ENCODE results near the gene GARIN5B. TPM values are rescaled to one million over a fixed set of nuclear protein-coding genes. Genes with fewer than 3 reads are reported as not detected.
"Not testable (repeated sequence)": the region's sequence is repeated elsewhere in the genome, so short reads cannot be mapped to it uniquely, and the experiment has no call there.

GARIN5B gene
- total RNA-seq, 1 experiment from 2014 or later = not detected

- TF ChIP-seq NR1H2 (CRISPR knock-in tag; IDR thresholded peaks at IDR 0.05) (no peak), ARID4B (CRISPR knock-in tag; IDR thresholded peaks at IDR 0.05; ENCODE audit: borderline replicate concordance) (peak; percentile 75; the same call in 1 of the 2 replicates), MXD4 (CRISPR knock-in tag; IDR thresholded peaks at IDR 0.05; ENCODE audit: borderline replicate concordance) (no peak), JUN (CRISPR knock-in tag; IDR thresholded peaks at IDR 0.05) (0 out of 2 replicates have a peak, but pooled peaks have one; percentile 2), TEAD1 (CRISPR knock-in tag; IDR thresholded peaks at IDR 0.05) (peak; percentile 40; the same call in 1 of the 2 replicates), ZBTB21 (CRISPR knock-in tag; IDR thresholded peaks at IDR 0.05; ENCODE audit: borderline replicate concordance) (peak; percentile 94), MLX (CRISPR knock-in tag; IDR thresholded peaks at IDR 0.05) (no peak), GRHL2 (CRISPR knock-in tag; IDR thresholded peaks at IDR 0.05; ENCODE audit: insufficient replicate concordance, severe bottlenecking) (no peak), MAX (CRISPR knock-in tag; IDR thresholded peaks at IDR 0.05) (peak; percentile 100), NFATC4 (CRISPR knock-in tag; IDR thresholded peaks at IDR 0.05) (0 out of 2 replicates have a peak, but pooled peaks have one; percentile 76), TP53 (CRISPR knock-in tag; IDR thresholded peaks at IDR 0.05) (peak; percentile 95), ZNF219 (CRISPR knock-in tag; IDR thresholded peaks at IDR 0.05; ENCODE audit: borderline replicate concordance) (no peak), ATF1 (CRISPR knock-in tag; IDR thresholded peaks at IDR 0.05) (no peak), NR3C1 (CRISPR knock-in tag; conservative IDR thresholded peaks at IDR 0.05; ENCODE audit: low read depth) (0 out of 2 replicates have a peak, but pooled peaks have one; percentile 1), SOX15 (CRISPR knock-in tag; IDR thresholded peaks at IDR 0.05) (no peak)
These were observed 44.9 kb upstream of the GARIN5B start (continued) for GRCh38 chr19:55407800-55408532.

- TF ChIP-seq ZMAT4 (CRISPR knock-in tag; IDR thresholded peaks at IDR 0.05) = peak; percentile 47; the same call in 1 of the 2 replicates
- peak; percentile 89; the same call in 1 of the 2 replicates for TF ChIP-seq RORB (CRISPR knock-in tag; IDR thresholded peaks at IDR 0.05)
- TF ChIP-seq JUN (CRISPR knock-in tag; IDR thresholded peaks at IDR 0.05) = peak; percentile 10; the same call in 1 of the 2 replicates
- TF ChIP-seq ZNF416 (CRISPR knock-in tag; IDR thresholded peaks at IDR 0.05) = peak; percentile 92
- 0 out of 2 replicates have a peak, but pooled peaks have one; percentile 83 for TF ChIP-seq STAT6 (CRISPR knock-in tag; conservative IDR thresholded peaks at IDR 0.05; ENCODE audit: low read depth)
- TF ChIP-seq EMX1 (CRISPR knock-in tag; IDR thresholded peaks at IDR 0.05) = peak; percentile 84; the same call in 1 of the 2 replicates
- TF ChIP-seq SMAD3 (CRISPR knock-in tag; IDR thresholded peaks at IDR 0.05; ENCODE audit: borderline replicate concordance) = 0 out of 2 replicates have a peak, but pooled peaks have one; percentile 44
- TF ChIP-seq ZNF671 (CRISPR knock-in tag; IDR thresholded peaks at IDR 0.05) = 0 out of 2 replicates have a peak, but pooled peaks have one; percentile 43
- 0 out of 2 replicates have a peak, but pooled peaks have one; percentile 74 for TF ChIP-seq NR3C1 (CRISPR knock-in tag; conservative IDR thresholded peaks at IDR 0.05; ENCODE audit: low read depth)
- TF ChIP-seq ZNF232 (CRISPR knock-in tag; IDR thresholded peaks at IDR 0.05) = 0 out of 2 replicates have a peak, but pooled peaks have one; percentile 85
- Mint-ChIP-seq H3K36me3 (peaks cover 50% of the 10 kb centered on the region), H3K9me3 (peaks cover 22% of the 10 kb centered on the region), H3K27me3 (ENCODE audit: low read depth) (peaks cover 36% of the 10 kb centered on the region), H3K4me3 (peak within 1 kb of the TSS; percentile 88), H3K27ac (peak within 1 kb of the TSS; percentile 92), H3K4me1 (peaks cover 31% of the 10 kb centered on the region)
- not testable (repeated sequence) for DNase-seq (ENCODE audit: low spot score); ATAC-seq
- ChIA-PET CTCF (interaction anchor here (1.0 to 2.5 kb wide), 3 partner anchors 11 to 247 kb away, joined by 3 to 11 read pairs (median 3); no protein-coding TSS in a partner anchor), POLR2A (interaction anchor here (0.6 to 2.3 kb wide), 12 partner anchors 15 to 251 kb away, joined by 3 to 8 read pairs (median 4); partner anchors contain the start of genes FIZ1, KMT5C and TMEM238)
These were observed 44.4 kb upstream of the GARIN5B start, which contains the start of gene UBE2S for GRCh38 chr19:55407550-55407799. TSS of gene UBE2S (minus strand) at chr19:55407788. CDS start at chr19:55407589, 199 bp downstream.

All from WTC11 (cell line).